Cardiac fibroblast (primary cell): ENCODE measurements around the gene MUC7.

Source experiments
- DNase-seq, 2 donors: peaks; one replicate each; pipeline versions ENCODE4 v3.0.0 to v3.0.0-alpha.2; 2010; ENCODE audit warnings: low read depth in 2 of 2
- H3K4me3 ChIP-seq, 2 donors: replicated peaks in 1 of 2; 1 replicate in 1 of 2; 2 replicates in 1 of 2; pipeline ENCODE4 v1.5.1; 2011; ENCODE audit warnings: low read depth in 2 of 2, low read length in 2 of 2, mild to moderate bottlenecking in 2 of 2, moderate library complexity in 1 of 2
- TF ChIP-seq, protein P1 (sequence below): IDR thresholded peaks from one replicate; pipeline ENCODE4 v1.5.1; 2011; ENCODE audit warnings: low read depth, mild to moderate bottlenecking, low read length, inconsistent platforms

Gene MUC7

DNA sequence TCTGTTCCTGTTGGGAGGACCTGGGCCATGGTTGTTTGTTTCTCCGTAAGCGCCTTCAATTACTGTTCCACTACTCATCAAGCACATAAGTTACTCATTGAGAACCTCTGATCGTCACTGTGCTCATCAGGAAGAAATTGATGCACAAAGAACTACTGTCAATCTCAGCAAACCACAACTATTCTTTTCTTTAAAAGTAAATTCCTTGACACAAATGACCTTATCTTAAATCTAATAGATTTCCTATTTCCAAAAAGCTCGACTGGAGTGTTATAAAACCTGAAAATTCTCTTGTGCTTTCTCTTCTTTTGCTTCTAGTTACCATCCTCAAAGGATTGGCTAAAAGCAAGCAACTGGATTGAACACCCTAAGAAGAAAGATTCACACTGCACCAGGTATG lies at the start of gene MUC7:
Gene MUC7 (plus strand): TSS at position 301 of the 400 bp plus-strand sequence. CDS start 1,825 bp downstream, outside the sequence.
- DNase-seq, result no peak
- TF ChIP-seq, protein P1, sequence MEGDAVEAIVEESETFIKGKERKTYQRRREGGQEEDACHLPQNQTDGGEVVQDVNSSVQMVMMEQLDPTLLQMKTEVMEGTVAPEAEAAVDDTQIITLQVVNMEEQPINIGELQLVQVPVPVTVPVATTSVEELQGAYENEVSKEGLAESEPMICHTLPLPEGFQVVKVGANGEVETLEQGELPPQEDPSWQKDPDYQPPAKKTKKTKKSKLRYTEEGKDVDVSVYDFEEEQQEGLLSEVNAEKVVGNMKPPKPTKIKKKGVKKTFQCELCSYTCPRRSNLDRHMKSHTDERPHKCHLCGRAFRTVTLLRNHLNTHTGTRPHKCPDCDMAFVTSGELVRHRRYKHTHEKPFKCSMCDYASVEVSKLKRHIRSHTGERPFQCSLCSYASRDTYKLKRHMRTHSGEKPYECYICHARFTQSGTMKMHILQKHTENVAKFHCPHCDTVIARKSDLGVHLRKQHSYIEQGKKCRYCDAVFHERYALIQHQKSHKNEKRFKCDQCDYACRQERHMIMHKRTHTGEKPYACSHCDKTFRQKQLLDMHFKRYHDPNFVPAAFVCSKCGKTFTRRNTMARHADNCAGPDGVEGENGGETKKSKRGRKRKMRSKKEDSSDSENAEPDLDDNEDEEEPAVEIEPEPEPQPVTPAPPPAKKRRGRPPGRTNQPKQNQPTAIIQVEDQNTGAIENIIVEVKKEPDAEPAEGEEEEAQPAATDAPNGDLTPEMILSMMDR, result no peak
- H3K4me3 ChIP-seq, result no peak within 1 kb of the TSS

DNA sequence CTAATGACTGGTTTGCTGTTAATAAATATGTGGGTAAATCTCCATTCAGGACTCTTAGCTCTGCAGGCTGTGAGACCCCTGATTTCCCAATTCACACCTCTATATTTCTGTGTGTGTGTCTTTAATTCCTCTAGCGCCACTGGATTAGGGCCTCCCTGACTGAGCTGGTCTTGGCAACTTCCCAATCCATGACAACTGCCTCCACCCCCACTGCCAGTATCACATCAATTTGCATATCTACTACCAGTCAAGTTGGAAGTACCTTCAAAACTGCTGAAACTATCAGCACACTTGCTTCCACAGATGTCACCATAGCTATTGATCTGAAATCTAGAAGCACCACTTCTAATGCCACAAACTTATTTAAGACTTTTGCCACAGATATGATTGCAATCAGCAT lies 46.7 kb upstream of the MUC7 start:
- no peak for DNase-seq
- no peak overlapping the region for H3K4me3 ChIP-seq

DNA sequence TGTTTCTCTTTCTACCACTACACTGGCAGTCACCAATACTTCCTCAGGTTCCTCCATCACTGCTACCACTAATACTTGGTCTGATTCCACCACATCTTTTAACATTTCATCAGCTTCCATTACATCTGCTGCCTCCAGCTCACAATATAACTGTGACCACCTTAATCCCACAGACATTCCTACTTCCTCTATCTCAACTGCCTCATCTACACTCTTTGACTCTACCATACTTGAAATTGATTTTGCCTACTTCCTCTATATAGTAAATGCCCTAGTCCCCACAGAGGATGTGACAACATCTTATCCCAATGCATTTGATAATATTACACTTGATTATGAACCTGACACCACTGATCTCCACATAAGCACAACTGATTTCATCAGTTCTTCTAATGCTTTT lies 45.2 kb upstream of the MUC7 start:
- DNase-seq, result no peak
- H3K4me3 ChIP-seq, result no peak overlapping the region
- TF ChIP-seq, protein P1, result no peak

More for the DNA sequence above, 46.7 kb upstream of the MUC7 start:
- TF ChIP-seq, protein P1, result no peak

DNA sequence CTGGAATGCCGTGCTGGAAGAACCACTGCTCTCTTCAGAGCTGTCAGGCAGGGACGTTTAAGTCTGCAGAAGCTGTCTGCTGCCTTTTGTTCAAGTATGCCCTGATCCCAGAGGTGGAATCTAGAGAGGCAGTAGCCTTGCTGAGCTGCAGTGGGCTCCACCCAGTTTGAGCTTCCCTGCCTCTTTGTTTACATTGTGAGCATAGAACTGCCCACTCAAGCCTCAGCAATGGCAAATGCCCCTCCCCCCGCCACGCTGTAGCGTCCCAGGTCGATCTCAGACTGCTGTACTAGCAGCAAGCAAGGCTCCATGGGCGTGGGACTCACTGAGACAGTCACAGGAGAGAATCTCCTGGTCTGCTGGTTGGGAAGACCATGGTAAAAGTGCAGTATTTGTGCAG lies 34.8 kb upstream of the MUC7 start:
- TF ChIP-seq, protein P1, result no peak
- DNase-seq, result no peak
- H3K4me3 ChIP-seq, result no peak overlapping the region

DNA sequence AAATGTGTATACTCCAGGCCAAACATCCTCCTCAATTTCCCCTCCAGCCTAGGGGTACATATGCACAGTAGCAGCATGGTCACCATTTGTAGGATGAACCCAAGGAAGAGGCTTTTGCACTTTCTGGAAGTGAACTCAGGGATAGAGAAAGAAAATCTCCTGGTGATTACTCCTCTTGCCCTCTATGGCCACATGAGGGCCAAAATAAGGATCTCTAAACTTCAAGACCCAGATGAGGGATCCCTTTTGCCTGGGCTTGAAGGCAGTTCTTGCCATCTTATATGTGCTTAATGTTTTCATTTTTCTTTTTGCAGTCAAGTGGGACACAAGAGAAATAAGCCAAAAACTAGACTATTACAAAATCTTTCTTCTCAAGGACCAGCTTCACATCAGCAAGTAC lies 29.5 kb upstream of the MUC7 start:
- TF ChIP-seq, protein P1, result no peak
- DNase-seq, result no peak
- H3K4me3 ChIP-seq, result no peak overlapping the region

DNA sequence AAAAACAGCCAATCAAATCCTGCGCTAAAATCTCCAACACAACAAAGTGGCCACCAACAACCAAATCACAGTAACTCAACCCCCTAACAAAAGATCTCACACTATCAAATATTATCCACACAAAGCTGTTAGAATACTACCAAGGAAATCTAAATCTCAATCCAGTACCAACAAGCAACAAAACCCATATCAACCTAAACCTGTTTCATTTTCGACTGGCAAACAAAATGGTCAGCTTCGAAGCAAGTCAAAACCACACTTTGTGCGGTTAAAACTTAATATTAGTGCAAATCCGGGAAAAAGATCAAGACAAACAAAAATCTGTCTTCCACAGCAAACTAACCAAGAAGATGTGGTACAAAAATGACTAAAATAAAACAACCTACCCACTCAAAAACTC lies 28.7 kb upstream of the MUC7 start:
- TF ChIP-seq, protein P1, result no peak
- no peak overlapping the region for H3K4me3 ChIP-seq
- DNase-seq, result no peak

DNA sequence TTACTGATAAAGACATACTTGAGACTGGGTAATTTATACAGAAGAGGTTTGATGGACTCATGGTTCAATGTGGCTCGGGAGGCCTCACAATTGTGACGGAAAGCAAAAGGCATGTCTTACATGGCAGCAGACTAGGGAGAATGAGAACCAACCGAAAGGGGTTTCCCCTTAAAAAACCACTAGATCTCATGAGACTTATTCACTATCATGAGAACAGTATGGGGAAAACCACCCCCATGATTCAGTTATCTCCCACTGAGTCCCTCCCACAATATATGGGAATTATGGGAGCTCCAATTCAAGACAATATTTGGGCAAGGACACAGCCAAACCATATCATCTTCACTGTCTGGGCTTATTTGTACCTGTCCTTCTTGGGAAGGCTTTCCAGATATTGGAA lies 22.8 kb upstream of the MUC7 start:
- DNase-seq, result no peak
- TF ChIP-seq, protein P1, result no peak
- no peak overlapping the region for H3K4me3 ChIP-seq
